Keratinocyte (primary cell): ENCODE measurements around the gene KRT2. TPM values are rescaled to one million over a fixed set of nuclear protein-coding genes. Genes with fewer than 3 reads are reported as not detected.
A peak's percentile ranks its signal among the peaks of the same experiment; 100 is the strongest.

Experiments used
- DNase-seq: peaks from one replicate; pipeline ENCODE4 v3.0.0-alpha.2; 2011; ENCODE audit warnings: low read depth, missing footprints, low spot score
- FAIRE-seq: peaks from 2 replicates; lab custom pipeline; 2011; peaks lifted over from hg19 to GRCh38; lab: Jason Lieb, UNC
- H2AFZ ChIP-seq: 2 replicates; pipeline ENCODE4 v1.6.0; 2012; ENCODE audit warnings: low read length, control low read depth, inconsistent platforms; ENCODE audit not compliant: control insufficient read depth
- H3K27ac ChIP-seq: 2 replicates; pipeline ENCODE4 v1.5.1; 2011; ENCODE audit warnings: low read length; ENCODE audit not compliant: control insufficient read depth, insufficient read depth
- H3K27me3 ChIP-seq: 3 replicates; pipeline ENCODE4 v1.6.0; 2011; ENCODE audit warnings: low read length; ENCODE audit not compliant: control insufficient read depth, insufficient read depth; ENCODE audit errors: extremely low read depth
- H3K36me3 ChIP-seq, 2 experiments: 2 replicates in 1 of 2; 3 replicates in 1 of 2; pipeline ENCODE4 v1.5.1; 2011; ENCODE audit warnings: low read length in 2 of 2, mild to moderate bottlenecking in 1 of 2; ENCODE audit not compliant: control insufficient read depth in 2 of 2, insufficient read depth in 2 of 2; ENCODE audit errors: extremely low read depth in 1 of 2
- H3K4me1 ChIP-seq: 3 replicates; pipeline ENCODE4 v1.5.1; 2011; ENCODE audit warnings: low read length; ENCODE audit not compliant: control insufficient read depth, insufficient read depth; ENCODE audit errors: extremely low read depth
- H3K4me2 ChIP-seq: 3 replicates; pipeline ENCODE4 v1.6.0; 2011; ENCODE audit warnings: low read depth, low read length; ENCODE audit not compliant: control insufficient read depth, insufficient read depth; ENCODE audit errors: extremely low read depth
- H3K4me3 ChIP-seq, 3 experiments: fragments of 200-600 bp in 1 of 3; sonication (generic) in 1 of 3; 2 replicates in 2 of 3; 3 replicates in 1 of 3; pipeline ENCODE4 v1.5.1; 2011 to 2016; ENCODE audit warnings: low read length in 3 of 3, mild to moderate bottlenecking in 3 of 3, control low read depth in 2 of 3, inconsistent platforms in 1 of 3, low read depth in 1 of 3, mixed read lengths in 1 of 3, mixed run types in 1 of 3, moderate library complexity in 1 of 3; ENCODE audit not compliant: control insufficient read depth in 2 of 3, insufficient read depth in 2 of 3; ENCODE audit errors: extremely low read depth in 1 of 3
- H3K79me2 ChIP-seq: 2 replicates; pipeline ENCODE4 v1.6.0; 2012; ENCODE audit warnings: low read length; ENCODE audit not compliant: control insufficient read depth, insufficient read depth
- H3K9ac ChIP-seq: 3 replicates; pipeline ENCODE4 v1.6.0; 2011; ENCODE audit warnings: low read length; ENCODE audit not compliant: control insufficient read depth, insufficient read depth; ENCODE audit errors: extremely low read depth
- H3K9me1 ChIP-seq: 3 replicates; pipeline ENCODE4 v1.6.0; 2011; ENCODE audit warnings: low read length; ENCODE audit not compliant: control insufficient read depth, insufficient read depth; ENCODE audit errors: extremely low read depth
- H3K9me3 ChIP-seq: 2 replicates; pipeline ENCODE4 v1.5.1; 2012; ENCODE audit warnings: low read depth, low read length; ENCODE audit not compliant: control insufficient read depth
- H4K20me1 ChIP-seq: 3 replicates; pipeline ENCODE4 v1.6.0; 2011; ENCODE audit warnings: low read length; ENCODE audit not compliant: control insufficient read depth, insufficient read depth; ENCODE audit errors: extremely low read depth
- EZH2 ChIP-seq: IDR thresholded peaks from one replicate; pipeline ENCODE4 v1.6.1; 2012; ENCODE audit warnings: inconsistent platforms, mild to moderate bottlenecking, low read length, moderate library complexity
- dilution Hi-C: fragments of 300-500 bp; cut with MboI; formaldehyde crosslinking; loops from one replicate; pipeline ENCODE4 v1.7.0; 2020; ENCODE audit warnings: low sequenced_read_pairs; ENCODE audit not compliant: extremely low pct_ligation_motif_present
- polyA plus RNA-seq, 5 experiments: library from polyadenylated mRNA; depleted of rRNA in 3 of 5; stranded (reverse) in 3 of 5; stranded (forward) in 1 of 5; unstranded in 1 of 5; fragments of >200 nt; gene quantifications; 1 replicate in 1 of 5; 2 replicates in 3 of 5; 3 replicates in 1 of 5; pipeline versions ENCODE4 v1.2.1 to v1.2.3, GENCODE V29; 2011 to 2012; ENCODE audit warnings: missing spikeins in 2 of 5, low read depth in 1 of 5, low replicate concordance in 1 of 5
- TF ChIP-seq, protein P1 (sequence below), 3 experiments: IDR thresholded peaks in 1 of 3; conservative IDR thresholded peaks in 1 of 3; optimal IDR thresholded peaks in 1 of 3; 2 replicates in 2 of 3; 3 replicates in 1 of 3; pipeline versions ENCODE3 to v1.5.1; 2011; ENCODE audit warnings: low read length in 3 of 3, mild to moderate bottlenecking in 3 of 3, moderate library complexity in 2 of 3, control low read depth in 1 of 3, inconsistent platforms in 1 of 3; ENCODE audit not compliant: insufficient read depth in 2 of 3; ENCODE audit errors: extremely low read depth in 1 of 3

KRT2 gene
- polyA plus RNA-seq, 1 donor (not counting 4 experiments of a cell fraction or from before 2014, with no cell fraction given): 0.69 TPM

DNA sequence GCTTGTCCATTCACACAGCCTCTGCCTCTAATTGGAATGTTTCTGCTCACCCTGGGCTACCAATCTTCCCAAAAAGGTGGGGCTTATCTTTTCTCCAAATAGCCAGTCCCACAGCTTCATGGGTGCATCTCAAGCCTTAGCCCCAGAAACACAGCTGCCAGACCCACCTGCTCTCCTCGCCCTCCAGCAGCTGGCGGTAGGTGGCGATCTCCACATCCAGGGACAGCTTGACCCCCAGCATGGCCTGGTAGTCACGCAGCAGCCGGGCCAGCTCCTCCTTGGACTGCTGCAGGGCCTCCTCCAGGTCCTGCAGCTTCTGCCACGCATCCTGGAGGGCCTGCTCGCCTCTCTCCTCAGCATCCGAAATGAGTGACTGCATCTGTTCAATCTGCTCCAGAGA is 40.2 kb upstream of the KRT2 start:
- Histone ChIP-seq H3K79me2 (no peaks in the 10 kb centered on the region), H3K27me3 (peaks cover 34% of the 10 kb centered on the region), H3K4me1 (peaks cover 15% of the 10 kb centered on the region), H3K9me1 (no peaks in the 10 kb centered on the region), H3K27ac (no peak overlapping the region), H3K36me3 (no peaks in the 10 kb centered on the region), H4K20me1 (no peaks in the 10 kb centered on the region), H3K4me3 (no peak overlapping the region), H2AFZ (no peak overlapping the region), H3K9me3 (no peaks in the 10 kb centered on the region), H3K4me2 (no peak overlapping the region), H3K9ac (no peak overlapping the region)
- TF ChIP-seq, protein P1, sequence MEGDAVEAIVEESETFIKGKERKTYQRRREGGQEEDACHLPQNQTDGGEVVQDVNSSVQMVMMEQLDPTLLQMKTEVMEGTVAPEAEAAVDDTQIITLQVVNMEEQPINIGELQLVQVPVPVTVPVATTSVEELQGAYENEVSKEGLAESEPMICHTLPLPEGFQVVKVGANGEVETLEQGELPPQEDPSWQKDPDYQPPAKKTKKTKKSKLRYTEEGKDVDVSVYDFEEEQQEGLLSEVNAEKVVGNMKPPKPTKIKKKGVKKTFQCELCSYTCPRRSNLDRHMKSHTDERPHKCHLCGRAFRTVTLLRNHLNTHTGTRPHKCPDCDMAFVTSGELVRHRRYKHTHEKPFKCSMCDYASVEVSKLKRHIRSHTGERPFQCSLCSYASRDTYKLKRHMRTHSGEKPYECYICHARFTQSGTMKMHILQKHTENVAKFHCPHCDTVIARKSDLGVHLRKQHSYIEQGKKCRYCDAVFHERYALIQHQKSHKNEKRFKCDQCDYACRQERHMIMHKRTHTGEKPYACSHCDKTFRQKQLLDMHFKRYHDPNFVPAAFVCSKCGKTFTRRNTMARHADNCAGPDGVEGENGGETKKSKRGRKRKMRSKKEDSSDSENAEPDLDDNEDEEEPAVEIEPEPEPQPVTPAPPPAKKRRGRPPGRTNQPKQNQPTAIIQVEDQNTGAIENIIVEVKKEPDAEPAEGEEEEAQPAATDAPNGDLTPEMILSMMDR (optimal IDR thresholded peaks at IDR 0.05 in 1 of 3, IDR thresholded peaks at IDR 0.05 in 1 of 3, conservative IDR thresholded peaks at IDR 0.05 in 1 of 3; ENCODE audit: extremely low read depth in 1 of 3, insufficient read depth in 2 of 3, low read length in 3 of 3): peak in 1 of 3 experiments; percentile 6
- no peak for TF ChIP-seq EZH2
- dilution Hi-C loops: no loop called here
- FAIRE-seq (no peak), DNase-seq (no peak)

DNA sequence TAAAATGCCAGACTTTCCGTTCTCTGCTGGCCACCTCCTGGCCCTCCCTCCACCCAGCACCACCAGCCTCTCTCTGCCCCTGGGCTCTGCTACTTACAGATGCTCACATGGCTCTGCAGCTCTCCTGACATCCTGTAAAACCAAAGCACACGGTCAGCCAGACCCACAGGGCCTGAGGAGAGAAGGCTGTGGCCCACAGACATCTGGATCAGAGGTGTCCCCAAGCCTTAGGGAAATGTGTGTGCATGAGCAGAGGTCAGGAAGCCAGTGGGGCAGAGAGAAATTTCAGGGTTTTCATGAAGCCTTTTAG is 39.8 kb upstream of the KRT2 start:
- TF ChIP-seq EZH2: no peak
- TF ChIP-seq, protein P1 (optimal IDR thresholded peaks at IDR 0.05 in 1 of 3, IDR thresholded peaks at IDR 0.05 in 1 of 3, conservative IDR thresholded peaks at IDR 0.05 in 1 of 3; ENCODE audit: extremely low read depth in 1 of 3, insufficient read depth in 2 of 3, low read length in 3 of 3): no peak
- Histone ChIP-seq H2AFZ (no peak overlapping the region), H3K9ac (no peak overlapping the region), H3K79me2 (no peaks in the 10 kb centered on the region), H3K27ac (no peak overlapping the region), H3K4me1 (peaks cover 15% of the 10 kb centered on the region), H4K20me1 (no peaks in the 10 kb centered on the region), H3K36me3 (no peaks in the 10 kb centered on the region), H3K27me3 (peaks cover 33% of the 10 kb centered on the region), H3K9me1 (no peaks in the 10 kb centered on the region), H3K4me3 (no peak overlapping the region), H3K4me2 (no peak overlapping the region), H3K9me3 (no peaks in the 10 kb centered on the region)
- no peak for DNase-seq
- FAIRE-seq: no peak
- dilution Hi-C loops: no loop called here
